Measurements from ENCODE around the gene TRIO.

Gene TRIO

DNA sequence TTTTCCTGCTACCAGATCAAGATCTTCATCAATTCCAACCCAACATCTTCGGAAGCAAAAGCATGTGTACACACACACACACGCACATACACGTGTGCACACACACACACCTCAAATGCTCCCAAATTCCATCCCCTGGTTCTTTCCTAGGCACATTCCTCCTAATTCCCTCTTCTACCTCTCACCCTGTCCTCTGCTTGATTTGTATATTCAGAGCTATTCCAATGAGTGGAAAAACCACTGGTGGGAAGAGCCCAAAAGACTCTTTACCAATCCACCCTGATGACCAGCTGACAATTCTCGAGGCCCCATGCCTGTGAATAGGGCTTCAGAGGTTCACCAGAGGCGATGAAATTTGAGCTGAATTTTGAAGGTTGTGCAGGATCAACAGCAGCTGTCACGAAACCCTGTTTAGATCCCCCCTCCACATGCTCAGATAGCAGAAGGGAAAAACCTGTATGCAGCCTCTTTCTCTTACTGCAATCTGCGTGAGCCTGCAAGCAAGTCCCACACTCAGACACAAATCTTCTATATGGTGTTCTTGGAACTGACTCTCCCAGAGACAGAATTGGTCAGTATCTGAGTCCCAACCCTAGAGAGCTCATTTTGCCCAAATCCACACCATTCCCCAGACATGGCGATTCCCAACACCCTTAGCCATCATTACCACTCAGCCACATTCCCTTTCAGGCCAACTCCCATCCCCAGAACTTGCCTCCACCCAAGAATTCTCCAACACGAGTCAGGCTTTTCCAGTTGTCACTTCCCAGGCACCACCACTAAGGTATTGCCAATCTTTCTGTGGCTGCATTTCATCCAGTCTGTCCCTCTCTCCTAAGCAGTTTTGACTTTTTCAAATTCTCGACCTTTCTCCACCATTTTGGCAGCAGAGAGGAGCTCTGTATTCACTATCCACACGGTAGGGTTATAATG is 4.3 kb upstream of the TRIO start:
- no peak for ATAC-seq
- TF ChIP-seq ESRRG (CRISPR knock-in tag; IDR thresholded peaks at IDR 0.05) (no peak), ZC3H10 (CRISPR knock-in tag; IDR thresholded peaks at IDR 0.05) (no peak), BACH2 (CRISPR knock-in tag; IDR thresholded peaks at IDR 0.05; ENCODE audit: borderline replicate concordance) (no peak), GLIS3 (CRISPR knock-in tag; IDR thresholded peaks at IDR 0.05) (no peak), SNAI2 (CRISPR knock-in tag; IDR thresholded peaks at IDR 0.05) (no peak), ISL1 (CRISPR knock-in tag; IDR thresholded peaks at IDR 0.05) (no peak), TCF4 (CRISPR knock-in tag; IDR thresholded peaks at IDR 0.05; ENCODE audit: borderline replicate concordance) (no peak), TOX (CRISPR knock-in tag; IDR thresholded peaks at IDR 0.05; ENCODE audit: borderline replicate concordance) (no peak), PPARA (CRISPR knock-in tag; IDR thresholded peaks at IDR 0.05; ENCODE audit: borderline replicate concordance) (no peak), ZFP30 (CRISPR knock-in tag; IDR thresholded peaks at IDR 0.05) (no peak), ZNF70 (CRISPR knock-in tag; IDR thresholded peaks at IDR 0.05) (no peak), CSDC2 (CRISPR knock-in tag; IDR thresholded peaks at IDR 0.05) (no peak), ZNF565 (CRISPR knock-in tag; conservative IDR thresholded peaks at IDR 0.05; ENCODE audit: low read depth) (no peak), OSR1 (CRISPR knock-in tag; IDR thresholded peaks at IDR 0.05) (no peak), ARNTL (CRISPR knock-in tag; IDR thresholded peaks at IDR 0.05; ENCODE audit: borderline replicate concordance, low read depth) (no peak), RARB (CRISPR knock-in tag; IDR thresholded peaks at IDR 0.05) (no peak)
- TF ChIP-seq, protein P1, sequence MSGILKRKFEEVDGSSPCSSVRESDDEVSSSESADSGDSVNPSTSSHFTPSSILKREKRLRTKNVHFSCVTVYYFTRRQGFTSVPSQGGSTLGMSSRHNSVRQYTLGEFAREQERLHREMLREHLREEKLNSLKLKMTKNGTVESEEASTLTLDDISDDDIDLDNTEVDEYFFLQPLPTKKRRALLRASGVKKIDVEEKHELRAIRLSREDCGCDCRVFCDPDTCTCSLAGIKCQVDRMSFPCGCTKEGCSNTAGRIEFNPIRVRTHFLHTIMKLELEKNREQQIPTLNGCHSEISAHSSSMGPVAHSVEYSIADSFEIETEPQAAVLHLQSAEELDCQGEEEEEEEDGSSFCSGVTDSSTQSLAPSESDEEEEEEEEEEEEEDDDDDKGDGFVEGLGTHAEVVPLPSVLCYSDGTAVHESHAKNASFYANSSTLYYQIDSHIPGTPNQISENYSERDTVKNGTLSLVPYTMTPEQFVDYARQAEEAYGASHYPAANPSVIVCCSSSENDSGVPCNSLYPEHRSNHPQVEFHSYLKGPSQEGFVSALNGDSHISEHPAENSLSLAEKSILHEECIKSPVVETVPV (CRISPR knock-in tag; IDR thresholded peaks at IDR 0.05) = no peak
- TF ChIP-seq, protein P2, sequence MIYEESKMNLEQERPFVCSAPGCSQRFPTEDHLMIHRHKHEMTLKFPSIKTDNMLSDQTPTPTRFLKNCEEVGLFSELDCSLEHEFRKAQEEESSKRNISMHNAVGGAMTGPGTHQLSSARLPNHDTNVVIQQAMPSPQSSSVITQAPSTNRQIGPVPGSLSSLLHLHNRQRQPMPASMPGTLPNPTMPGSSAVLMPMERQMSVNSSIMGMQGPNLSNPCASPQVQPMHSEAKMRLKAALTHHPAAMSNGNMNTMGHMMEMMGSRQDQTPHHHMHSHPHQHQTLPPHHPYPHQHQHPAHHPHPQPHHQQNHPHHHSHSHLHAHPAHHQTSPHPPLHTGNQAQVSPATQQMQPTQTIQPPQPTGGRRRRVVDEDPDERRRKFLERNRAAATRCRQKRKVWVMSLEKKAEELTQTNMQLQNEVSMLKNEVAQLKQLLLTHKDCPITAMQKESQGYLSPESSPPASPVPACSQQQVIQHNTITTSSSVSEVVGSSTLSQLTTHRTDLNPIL (CRISPR knock-in tag; IDR thresholded peaks at IDR 0.05; ENCODE audit: low read depth) = no peak
- TF ChIP-seq, protein P3, sequence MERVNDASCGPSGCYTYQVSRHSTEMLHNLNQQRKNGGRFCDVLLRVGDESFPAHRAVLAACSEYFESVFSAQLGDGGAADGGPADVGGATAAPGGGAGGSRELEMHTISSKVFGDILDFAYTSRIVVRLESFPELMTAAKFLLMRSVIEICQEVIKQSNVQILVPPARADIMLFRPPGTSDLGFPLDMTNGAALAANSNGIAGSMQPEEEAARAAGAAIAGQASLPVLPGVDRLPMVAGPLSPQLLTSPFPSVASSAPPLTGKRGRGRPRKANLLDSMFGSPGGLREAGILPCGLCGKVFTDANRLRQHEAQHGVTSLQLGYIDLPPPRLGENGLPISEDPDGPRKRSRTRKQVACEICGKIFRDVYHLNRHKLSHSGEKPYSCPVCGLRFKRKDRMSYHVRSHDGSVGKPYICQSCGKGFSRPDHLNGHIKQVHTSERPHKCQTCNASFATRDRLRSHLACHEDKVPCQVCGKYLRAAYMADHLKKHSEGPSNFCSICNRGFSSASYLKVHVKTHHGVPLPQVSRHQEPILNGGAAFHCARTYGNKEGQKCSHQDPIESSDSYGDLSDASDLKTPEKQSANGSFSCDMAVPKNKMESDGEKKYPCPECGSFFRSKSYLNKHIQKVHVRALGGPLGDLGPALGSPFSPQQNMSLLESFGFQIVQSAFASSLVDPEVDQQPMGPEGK (CRISPR knock-in tag; IDR thresholded peaks at IDR 0.05; ENCODE audit: borderline replicate concordance) = no peak
- TF ChIP-seq, protein P4, sequence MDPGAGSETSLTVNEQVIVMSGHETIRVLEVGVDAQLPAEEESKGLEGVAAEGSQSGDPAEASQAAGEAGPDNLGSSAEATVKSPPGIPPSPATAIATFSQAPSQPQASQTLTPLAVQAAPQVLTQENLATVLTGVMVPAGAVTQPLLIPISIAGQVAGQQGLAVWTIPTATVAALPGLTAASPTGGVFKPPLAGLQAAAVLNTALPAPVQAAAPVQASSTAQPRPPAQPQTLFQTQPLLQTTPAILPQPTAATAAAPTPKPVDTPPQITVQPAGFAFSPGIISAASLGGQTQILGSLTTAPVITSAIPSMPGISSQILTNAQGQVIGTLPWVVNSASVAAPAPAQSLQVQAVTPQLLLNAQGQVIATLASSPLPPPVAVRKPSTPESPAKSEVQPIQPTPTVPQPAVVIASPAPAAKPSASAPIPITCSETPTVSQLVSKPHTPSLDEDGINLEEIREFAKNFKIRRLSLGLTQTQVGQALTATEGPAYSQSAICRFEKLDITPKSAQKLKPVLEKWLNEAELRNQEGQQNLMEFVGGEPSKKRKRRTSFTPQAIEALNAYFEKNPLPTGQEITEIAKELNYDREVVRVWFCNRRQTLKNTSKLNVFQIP (CRISPR knock-in tag; IDR thresholded peaks at IDR 0.05; ENCODE audit: borderline replicate concordance, low read depth) = no peak

DNA sequence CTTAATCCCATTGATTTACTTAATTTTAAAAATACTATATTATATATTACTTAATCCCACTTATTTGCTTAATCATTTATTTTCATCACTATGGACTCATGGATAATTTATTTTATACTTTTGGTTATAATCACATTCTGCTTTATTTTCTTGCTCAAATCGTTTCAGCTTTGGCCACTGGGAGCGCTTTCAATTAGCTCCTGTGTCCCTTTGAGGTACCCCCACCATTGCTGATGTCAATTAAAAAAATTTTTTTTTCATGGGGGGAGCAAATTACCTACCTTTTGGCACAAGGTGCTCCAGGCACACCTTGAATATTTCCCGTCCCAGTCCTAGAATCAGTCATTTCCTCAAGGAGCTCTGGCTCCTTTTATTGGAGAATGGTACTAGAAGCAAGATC is 1.4 kb upstream of the TRIO start:
- no peak for ATAC-seq
- TF ChIP-seq TCF4 (CRISPR knock-in tag; IDR thresholded peaks at IDR 0.05; ENCODE audit: borderline replicate concordance) (no peak), ISL1 (CRISPR knock-in tag; IDR thresholded peaks at IDR 0.05) (no peak), PPARA (CRISPR knock-in tag; IDR thresholded peaks at IDR 0.05; ENCODE audit: borderline replicate concordance) (no peak), ZNF565 (CRISPR knock-in tag; conservative IDR thresholded peaks at IDR 0.05; ENCODE audit: low read depth) (no peak), TOX (CRISPR knock-in tag; IDR thresholded peaks at IDR 0.05; ENCODE audit: borderline replicate concordance) (no peak), BACH2 (CRISPR knock-in tag; IDR thresholded peaks at IDR 0.05; ENCODE audit: borderline replicate concordance) (no peak), ESRRG (CRISPR knock-in tag; IDR thresholded peaks at IDR 0.05) (no peak), CSDC2 (CRISPR knock-in tag; IDR thresholded peaks at IDR 0.05) (no peak), ZNF70 (CRISPR knock-in tag; IDR thresholded peaks at IDR 0.05) (no peak), ZC3H10 (CRISPR knock-in tag; IDR thresholded peaks at IDR 0.05) (no peak), ZFP30 (CRISPR knock-in tag; IDR thresholded peaks at IDR 0.05) (no peak), GLIS3 (CRISPR knock-in tag; IDR thresholded peaks at IDR 0.05) (no peak), ARNTL (CRISPR knock-in tag; IDR thresholded peaks at IDR 0.05; ENCODE audit: borderline replicate concordance, low read depth) (no peak)
- TF ChIP-seq, protein P4 (CRISPR knock-in tag; IDR thresholded peaks at IDR 0.05; ENCODE audit: borderline replicate concordance, low read depth) = no peak
- TF ChIP-seq, protein P5, sequence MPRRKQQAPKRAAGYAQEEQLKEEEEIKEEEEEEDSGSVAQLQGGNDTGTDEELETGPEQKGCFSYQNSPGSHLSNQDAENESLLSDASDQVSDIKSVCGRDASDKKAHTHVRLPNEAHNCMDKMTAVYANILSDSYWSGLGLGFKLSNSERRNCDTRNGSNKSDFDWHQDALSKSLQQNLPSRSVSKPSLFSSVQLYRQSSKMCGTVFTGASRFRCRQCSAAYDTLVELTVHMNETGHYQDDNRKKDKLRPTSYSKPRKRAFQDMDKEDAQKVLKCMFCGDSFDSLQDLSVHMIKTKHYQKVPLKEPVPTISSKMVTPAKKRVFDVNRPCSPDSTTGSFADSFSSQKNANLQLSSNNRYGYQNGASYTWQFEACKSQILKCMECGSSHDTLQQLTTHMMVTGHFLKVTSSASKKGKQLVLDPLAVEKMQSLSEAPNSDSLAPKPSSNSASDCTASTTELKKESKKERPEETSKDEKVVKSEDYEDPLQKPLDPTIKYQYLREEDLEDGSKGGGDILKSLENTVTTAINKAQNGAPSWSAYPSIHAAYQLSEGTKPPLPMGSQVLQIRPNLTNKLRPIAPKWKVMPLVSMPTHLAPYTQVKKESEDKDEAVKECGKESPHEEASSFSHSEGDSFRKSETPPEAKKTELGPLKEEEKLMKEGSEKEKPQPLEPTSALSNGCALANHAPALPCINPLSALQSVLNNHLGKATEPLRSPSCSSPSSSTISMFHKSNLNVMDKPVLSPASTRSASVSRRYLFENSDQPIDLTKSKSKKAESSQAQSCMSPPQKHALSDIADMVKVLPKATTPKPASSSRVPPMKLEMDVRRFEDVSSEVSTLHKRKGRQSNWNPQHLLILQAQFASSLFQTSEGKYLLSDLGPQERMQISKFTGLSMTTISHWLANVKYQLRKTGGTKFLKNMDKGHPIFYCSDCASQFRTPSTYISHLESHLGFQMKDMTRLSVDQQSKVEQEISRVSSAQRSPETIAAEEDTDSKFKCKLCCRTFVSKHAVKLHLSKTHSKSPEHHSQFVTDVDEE (CRISPR knock-in tag; IDR thresholded peaks at IDR 0.05) = no peak
- TF ChIP-seq, protein P2 (CRISPR knock-in tag; IDR thresholded peaks at IDR 0.05; ENCODE audit: low read depth) = no peak
- TF ChIP-seq, protein P3 (CRISPR knock-in tag; IDR thresholded peaks at IDR 0.05; ENCODE audit: borderline replicate concordance) = no peak
